Activated T-cell treated with anti-CD3 and anti-CD28 coated beads, Interleukin-2, amount 50 U/mL, for 24 hours (primary cell): ENCODE results near the gene LINC00237.

Experiments used
- DNase-seq: peaks from one replicate; pipeline ENCODE4 v3.0.0-alpha.2; 2020
- H3K27ac Mint-ChIP-seq: 2 replicates; pipeline ENCODE4 v1.8.0; 2020; ENCODE audit warnings: mild to moderate bottlenecking, mixed read lengths
- H3K27me3 Mint-ChIP-seq: 2 replicates; pipeline ENCODE4 v1.8.0; 2020; ENCODE audit warnings: mixed read lengths
- H3K36me3 Mint-ChIP-seq: 2 replicates; pipeline ENCODE4 v1.8.0; 2020; ENCODE audit warnings: low read depth, mixed read lengths
- H3K4me1 Mint-ChIP-seq: 2 replicates; pipeline ENCODE4 v1.8.0; 2020; ENCODE audit warnings: low read depth, mixed read lengths
- H3K4me3 Mint-ChIP-seq: 2 replicates; pipeline ENCODE4 v1.8.0; 2020; ENCODE audit warnings: mild to moderate bottlenecking, moderate library complexity, mixed read lengths
- H3K9me3 Mint-ChIP-seq: 2 replicates; pipeline ENCODE4 v1.8.0; 2020; ENCODE audit warnings: mixed read lengths

Gene LINC00237

GRCh38 chr20:21133917-21134622 lies 27.9 kb upstream of the LINC00237 start:
- no peak for DNase-seq
- Mint-ChIP-seq H3K27me3 (no peaks in the 10 kb centered on the region), H3K9me3 (no peaks in the 10 kb centered on the region), H3K4me1 (peaks cover 5% of the 10 kb centered on the region), H3K4me3 (no peak overlapping the region), H3K36me3 (peaks cover 60% of the 10 kb centered on the region), H3K27ac (no peak overlapping the region)

- Mint-ChIP-seq H3K27ac (no peak overlapping the region), H3K36me3 (peaks cover 56% of the 10 kb centered on the region), H3K27me3 (no peaks in the 10 kb centered on the region)
Measured at GRCh38 chr20:21133404-21133803, 27.2 kb upstream of the LINC00237 start.

GRCh38 chr20:21129861-21130260 lies 23.7 kb upstream of the LINC00237 start:
- Mint-ChIP-seq H3K27me3 (no peaks in the 10 kb centered on the region), H3K36me3 (peaks cover 27% of the 10 kb centered on the region), H3K27ac (no peak overlapping the region), H3K4me3 (no peak overlapping the region), H3K9me3 (no peaks in the 10 kb centered on the region), H3K4me1 (peaks cover 31% of the 10 kb centered on the region)
- DNase-seq = no peak

More at GRCh38 chr20:21133404-21133803, 27.2 kb upstream of the LINC00237 start:
- H3K4me3 Mint-ChIP-seq = no peak overlapping the region
- no peaks in the 10 kb centered on the region for H3K9me3 Mint-ChIP-seq
- no peak for DNase-seq
- peaks cover 12% of the 10 kb centered on the region for H3K4me1 Mint-ChIP-seq

- peaks cover 31% of the 10 kb centered on the region for H3K4me1 Mint-ChIP-seq
- H3K27me3 Mint-ChIP-seq = no peaks in the 10 kb centered on the region
- peaks cover 18% of the 10 kb centered on the region for H3K36me3 Mint-ChIP-seq
- no peak for DNase-seq
- H3K27ac Mint-ChIP-seq = no peak overlapping the region
- H3K4me3 Mint-ChIP-seq = peak overlapping the region; percentile 87
- H3K9me3 Mint-ChIP-seq = no peaks in the 10 kb centered on the region
Measured at GRCh38 chr20:21127201-21127981, 21.2 kb upstream of the LINC00237 start.

- peak overlapping the region; percentile 89 for H3K27ac Mint-ChIP-seq
- H3K27me3 Mint-ChIP-seq = no peaks in the 10 kb centered on the region
- no peaks in the 10 kb centered on the region for H3K9me3 Mint-ChIP-seq
- peaks cover 31% of the 10 kb centered on the region for H3K4me1 Mint-ChIP-seq
- no peak for DNase-seq
- peaks cover 10% of the 10 kb centered on the region for H3K36me3 Mint-ChIP-seq
- H3K4me3 Mint-ChIP-seq = peak overlapping the region; percentile 87
Measured at GRCh38 chr20:21126581-21126870, 20.4 kb upstream of the LINC00237 start.

GRCh38 chr20:21125849-21126580 lies 19.9 kb upstream of the LINC00237 start, which contains the start of gene KIZ:
TSS of gene KIZ (plus strand) at chr20:21126082. CDS start at chr20:21126116, 34 bp downstream.
- H3K4me3 Mint-ChIP-seq = peak within 1 kb of the TSS; percentile 87
- DNase-seq = peak; percentile 99
- peaks cover 6% of the 10 kb centered on the region for H3K36me3 Mint-ChIP-seq
- peak within 1 kb of the TSS; percentile 89 for H3K27ac Mint-ChIP-seq
- peaks cover 31% of the 10 kb centered on the region for H3K4me1 Mint-ChIP-seq
- H3K9me3 Mint-ChIP-seq = no peaks in the 10 kb centered on the region
- no peaks in the 10 kb centered on the region for H3K27me3 Mint-ChIP-seq

GRCh38 chr20:21125072-21125848 lies 19.1 kb upstream of the LINC00237 start:
- Mint-ChIP-seq H3K4me1 (peaks cover 31% of the 10 kb centered on the region), H3K4me3 (peak overlapping the region; percentile 87), H3K27me3 (no peaks in the 10 kb centered on the region), H3K9me3 (no peaks in the 10 kb centered on the region), H3K36me3 (peaks cover 5% of the 10 kb centered on the region), H3K27ac (peak overlapping the region; percentile 33)
- no peak for DNase-seq

- DNase-seq = no peak
- Mint-ChIP-seq H3K4me3 (no peak overlapping the region), H3K36me3 (peaks cover 3% of the 10 kb centered on the region), H3K27ac (no peak overlapping the region), H3K4me1 (peaks cover 27% of the 10 kb centered on the region), H3K9me3 (no peaks in the 10 kb centered on the region), H3K27me3 (peaks cover under 1% of the 10 kb centered on the region)
Measured at GRCh38 chr20:21124190-21124589, 18.0 kb upstream of the LINC00237 start.

- no peaks in the 10 kb centered on the region for H3K9me3 Mint-ChIP-seq
- DNase-seq = no peak
- H3K4me1 Mint-ChIP-seq = no peaks in the 10 kb centered on the region
- no peak overlapping the region for H3K27ac Mint-ChIP-seq
- peaks cover 37% of the 10 kb centered on the region for H3K27me3 Mint-ChIP-seq
- no peaks in the 10 kb centered on the region for H3K36me3 Mint-ChIP-seq
- H3K4me3 Mint-ChIP-seq = no peak overlapping the region
Measured at GRCh38 chr20:21118782-21119181, 12.6 kb upstream of the LINC00237 start.

GRCh38 chr20:21118138-21118537 lies 12.0 kb upstream of the LINC00237 start:
- no peak overlapping the region for H3K27ac Mint-ChIP-seq
- H3K36me3 Mint-ChIP-seq = no peaks in the 10 kb centered on the region
- H3K9me3 Mint-ChIP-seq = no peaks in the 10 kb centered on the region
- no peaks in the 10 kb centered on the region for H3K4me1 Mint-ChIP-seq
- no peak overlapping the region for H3K4me3 Mint-ChIP-seq
- DNase-seq = no peak
- peaks cover 39% of the 10 kb centered on the region for H3K27me3 Mint-ChIP-seq

- Mint-ChIP-seq H3K4me1 (no peaks in the 10 kb centered on the region), H3K36me3 (no peaks in the 10 kb centered on the region), H3K27ac (no peak overlapping the region), H3K9me3 (no peaks in the 10 kb centered on the region), H3K27me3 (peaks cover 41% of the 10 kb centered on the region), H3K4me3 (no peak overlapping the region)
- DNase-seq = no peak
Measured at GRCh38 chr20:21117521-21117920, 11.4 kb upstream of the LINC00237 start.

GRCh38 chr20:21114584-21114983 lies 8.4 kb upstream of the LINC00237 start:
- DNase-seq = no peak
- no peaks in the 10 kb centered on the region for H3K9me3 Mint-ChIP-seq
- H3K4me3 Mint-ChIP-seq = no peak overlapping the region
- H3K27me3 Mint-ChIP-seq = peaks cover 54% of the 10 kb centered on the region
- no peaks in the 10 kb centered on the region for H3K4me1 Mint-ChIP-seq
- H3K36me3 Mint-ChIP-seq = no peaks in the 10 kb centered on the region
- no peak overlapping the region for H3K27ac Mint-ChIP-seq

GRCh38 chr20:21113697-21114096 lies 7.5 kb upstream of the LINC00237 start:
- H3K27me3 Mint-ChIP-seq = peaks cover 57% of the 10 kb centered on the region
- no peak overlapping the region for H3K4me3 Mint-ChIP-seq

GRCh38 chr20:21111416-21111815 lies 5.3 kb upstream of the LINC00237 start:
- H3K27ac Mint-ChIP-seq = no peak overlapping the region
- no peak for DNase-seq
- H3K36me3 Mint-ChIP-seq = no peaks in the 10 kb centered on the region
- H3K27me3 Mint-ChIP-seq = peaks cover 64% of the 10 kb centered on the region
- no peak overlapping the region for H3K4me3 Mint-ChIP-seq
- H3K4me1 Mint-ChIP-seq = peaks cover 2% of the 10 kb centered on the region
- no peaks in the 10 kb centered on the region for H3K9me3 Mint-ChIP-seq

More at GRCh38 chr20:21113697-21114096, 7.5 kb upstream of the LINC00237 start:
- Mint-ChIP-seq H3K9me3 (no peaks in the 10 kb centered on the region), H3K4me1 (no peaks in the 10 kb centered on the region), H3K27ac (no peak overlapping the region), H3K36me3 (no peaks in the 10 kb centered on the region)
- no peak for DNase-seq
